Astrocyte (in vitro differentiated cells and primary cell): ENCODE measurements around the gene CDC42BPA. TPM values are rescaled to one million over a fixed set of nuclear protein-coding genes. Genes with fewer than 3 reads are reported as not detected.

Experiments
- DNase-seq: peaks from one replicate; pipeline ENCODE4 v3.0.0-alpha.2; 2010; ENCODE audit warnings: low read depth
- FAIRE-seq: peaks from 2 replicates; lab custom pipeline; 2011; peaks lifted over from hg19 to GRCh38; lab: Jason Lieb, UNC
- H2AFZ ChIP-seq: 2 replicates; pipeline ENCODE4 v1.6.0; 2012; ENCODE audit warnings: low read depth, low read length, inconsistent platforms
- H3K27ac ChIP-seq: 2 replicates; pipeline ENCODE4 v1.5.1; 2011; ENCODE audit warnings: low read depth, low read length, inconsistent platforms
- H3K27me3 ChIP-seq: 2 replicates; pipeline ENCODE4 v1.6.0; 2011; ENCODE audit warnings: low read length, inconsistent platforms; ENCODE audit not compliant: insufficient read depth
- H3K36me3 ChIP-seq: 2 replicates; pipeline ENCODE4 v1.5.1; 2011; ENCODE audit warnings: low read length, inconsistent platforms; ENCODE audit not compliant: insufficient read depth
- H3K4me1 ChIP-seq: 2 replicates; pipeline ENCODE4 v1.5.1; 2011; ENCODE audit warnings: low read length, inconsistent platforms; ENCODE audit not compliant: insufficient read depth
- H3K4me2 ChIP-seq: 2 replicates; pipeline ENCODE4 v1.6.0; 2012; ENCODE audit warnings: low read length, inconsistent platforms
- H3K4me3 ChIP-seq: 2 replicates; pipeline ENCODE4 v1.5.1; 2011; ENCODE audit warnings: low read depth, mild to moderate bottlenecking, low read length, inconsistent platforms; ENCODE audit not compliant: insufficient read depth
- H3K79me2 ChIP-seq: 2 replicates; pipeline ENCODE4 v1.6.0; 2012; ENCODE audit warnings: mild to moderate bottlenecking, low read length, inconsistent platforms; ENCODE audit not compliant: insufficient read depth
- H3K9ac ChIP-seq: 2 replicates; pipeline ENCODE4 v1.6.0; 2012; ENCODE audit warnings: mild to moderate bottlenecking, low read length, inconsistent platforms
- H3K9me3 ChIP-seq: 2 replicates; pipeline ENCODE4 v1.5.1; 2012; ENCODE audit warnings: low read depth, mild to moderate bottlenecking, low read length, inconsistent platforms; ENCODE audit not compliant: insufficient read depth
- H4K20me1 ChIP-seq: 2 replicates; pipeline ENCODE4 v1.6.0; 2012; ENCODE audit warnings: low read length, inconsistent platforms; ENCODE audit not compliant: insufficient read depth
- H3K27ac Mint-ChIP-seq: one replicate; pipeline ENCODE4 v1.8.0; 2021; ENCODE audit warnings: mild to moderate bottlenecking, mixed read lengths; ENCODE audit not compliant: unreplicated experiment
- H3K27me3 Mint-ChIP-seq: one replicate; pipeline ENCODE4 v1.8.0; 2021; ENCODE audit warnings: low read depth, mixed read lengths; ENCODE audit not compliant: unreplicated experiment
- H3K36me3 Mint-ChIP-seq: one replicate; pipeline ENCODE4 v1.8.0; 2021; ENCODE audit warnings: low read depth, mixed read lengths; ENCODE audit not compliant: unreplicated experiment
- H3K4me1 Mint-ChIP-seq: one replicate; pipeline ENCODE4 v1.8.0; 2021; ENCODE audit warnings: low read depth, mixed read lengths; ENCODE audit not compliant: unreplicated experiment
- H3K4me3 Mint-ChIP-seq: one replicate; pipeline ENCODE4 v1.8.0; 2021; ENCODE audit warnings: mild to moderate bottlenecking, moderate library complexity, mixed read lengths; ENCODE audit not compliant: unreplicated experiment
- H3K9me3 Mint-ChIP-seq: one replicate; pipeline ENCODE4 v1.8.0; 2021; ENCODE audit warnings: mild to moderate bottlenecking, mixed read lengths; ENCODE audit not compliant: unreplicated experiment
- EZH2 ChIP-seq: IDR thresholded peaks from 2 replicates; pipeline ENCODE4 v1.6.1; 2012; ENCODE audit warnings: mild to moderate bottlenecking, low read length, inconsistent platforms; ENCODE audit not compliant: insufficient read depth
- total RNA-seq: library from RNA; stranded (reverse); gene quantifications from 2 replicates; pipeline ENCODE4 v1.2.1, GENCODE V29; 2021
- TF ChIP-seq, protein P1 (sequence below): IDR thresholded peaks from 2 replicates; pipeline ENCODE4 v1.5.1; 2011; ENCODE audit warnings: low read depth, mild to moderate bottlenecking, inconsistent platforms, low read length, moderate library complexity; ENCODE audit not compliant: insufficient read depth

CDC42BPA gene
- total RNA-seq, 1 donor from 2014 or later, result 34.5 TPM

- H3K27me3 ChIP-seq, result no peaks in the 10 kb centered on the region
- no peak for FAIRE-seq
- TF ChIP-seq EZH2, result no peak
- TF ChIP-seq, protein P1, sequence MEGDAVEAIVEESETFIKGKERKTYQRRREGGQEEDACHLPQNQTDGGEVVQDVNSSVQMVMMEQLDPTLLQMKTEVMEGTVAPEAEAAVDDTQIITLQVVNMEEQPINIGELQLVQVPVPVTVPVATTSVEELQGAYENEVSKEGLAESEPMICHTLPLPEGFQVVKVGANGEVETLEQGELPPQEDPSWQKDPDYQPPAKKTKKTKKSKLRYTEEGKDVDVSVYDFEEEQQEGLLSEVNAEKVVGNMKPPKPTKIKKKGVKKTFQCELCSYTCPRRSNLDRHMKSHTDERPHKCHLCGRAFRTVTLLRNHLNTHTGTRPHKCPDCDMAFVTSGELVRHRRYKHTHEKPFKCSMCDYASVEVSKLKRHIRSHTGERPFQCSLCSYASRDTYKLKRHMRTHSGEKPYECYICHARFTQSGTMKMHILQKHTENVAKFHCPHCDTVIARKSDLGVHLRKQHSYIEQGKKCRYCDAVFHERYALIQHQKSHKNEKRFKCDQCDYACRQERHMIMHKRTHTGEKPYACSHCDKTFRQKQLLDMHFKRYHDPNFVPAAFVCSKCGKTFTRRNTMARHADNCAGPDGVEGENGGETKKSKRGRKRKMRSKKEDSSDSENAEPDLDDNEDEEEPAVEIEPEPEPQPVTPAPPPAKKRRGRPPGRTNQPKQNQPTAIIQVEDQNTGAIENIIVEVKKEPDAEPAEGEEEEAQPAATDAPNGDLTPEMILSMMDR, result no peak
Observed at GRCh38 chr1:227058321-227058751, 260.0 kb downstream of the CDC42BPA start.

DNA sequence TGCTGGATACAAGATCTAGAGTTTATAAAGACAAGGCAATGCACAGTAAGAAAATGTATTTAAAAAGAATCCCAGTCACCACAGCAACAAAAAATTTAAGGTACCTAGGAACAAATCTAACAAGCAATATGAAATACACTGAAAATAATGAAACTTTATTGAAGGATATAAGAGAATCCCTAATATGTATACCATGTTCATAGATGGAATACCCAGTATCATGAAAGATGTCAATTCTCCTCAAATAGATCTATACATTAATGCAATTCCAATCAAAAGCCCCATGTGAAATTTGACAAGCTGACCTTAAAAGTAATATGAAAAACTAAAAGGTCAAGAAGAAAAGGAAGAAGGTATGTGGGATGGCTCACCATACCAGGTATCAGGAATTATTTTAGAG, 269.0 kb downstream of the CDC42BPA start:
- H3K4me2 ChIP-seq, result no peak overlapping the region
- H3K27ac ChIP-seq, result no peak overlapping the region
- no peak for TF ChIP-seq EZH2
- TF ChIP-seq, protein P1, result no peak
- H4K20me1 ChIP-seq, result no peaks in the 10 kb centered on the region
- FAIRE-seq (no peak), DNase-seq (no peak)
- H3K9ac ChIP-seq, result no peak overlapping the region
- no peak overlapping the region for H3K4me3 Mint-ChIP-seq
- no peaks in the 10 kb centered on the region for H3K4me1 ChIP-seq
- H3K9me3 ChIP-seq, result no peaks in the 10 kb centered on the region
- peaks cover 1% of the 10 kb centered on the region for H3K9me3 Mint-ChIP-seq
- H3K27me3 Mint-ChIP-seq, result no peaks in the 10 kb centered on the region
- H3K4me3 ChIP-seq, result no peak overlapping the region
- H3K4me1 Mint-ChIP-seq, result peaks cover 5% of the 10 kb centered on the region
- no peaks in the 10 kb centered on the region for H3K36me3 ChIP-seq
- H2AFZ ChIP-seq, result no peak overlapping the region
- H3K27me3 ChIP-seq, result no peaks in the 10 kb centered on the region
- H3K36me3 Mint-ChIP-seq, result peaks cover 11% of the 10 kb centered on the region
- no peaks in the 10 kb centered on the region for H3K79me2 ChIP-seq
- H3K27ac Mint-ChIP-seq, result no peak overlapping the region

More at GRCh38 chr1:227058321-227058751, 260.0 kb downstream of the CDC42BPA start:
- Mint-ChIP-seq H3K27me3 (no peaks in the 10 kb centered on the region), H3K9me3 (no peaks in the 10 kb centered on the region), H3K36me3 (peaks cover 4% of the 10 kb centered on the region), H3K27ac (peak overlapping the region; percentile 98), H3K4me1 (peaks cover 13% of the 10 kb centered on the region), H3K4me3 (peak overlapping the region; percentile 67)
- Histone ChIP-seq H3K4me1 (peaks cover 2% of the 10 kb centered on the region), H3K79me2 (no peaks in the 10 kb centered on the region), H3K36me3 (no peaks in the 10 kb centered on the region), H3K9me3 (no peaks in the 10 kb centered on the region), H3K9ac (peak overlapping the region; percentile 16), H2AFZ (no peak overlapping the region), H3K4me3 (no peak overlapping the region), H3K27ac (peak overlapping the region; percentile 64), H3K4me2 (peak overlapping the region; percentile 55), H4K20me1 (no peaks in the 10 kb centered on the region)
- DNase-seq, result peak; percentile 82

- Histone ChIP-seq H3K9me3 (no peaks in the 10 kb centered on the region), H3K4me1 (no peaks in the 10 kb centered on the region)
- no peak for FAIRE-seq
Observed at GRCh38 chr1:227043755-227044154, 274.5 kb downstream of the CDC42BPA start.

More at GRCh38 chr1:227043755-227044154, 274.5 kb downstream of the CDC42BPA start:
- Histone ChIP-seq H3K9ac (no peak overlapping the region), H3K4me2 (no peak overlapping the region), H4K20me1 (no peaks in the 10 kb centered on the region), H3K4me3 (no peak overlapping the region), H3K27me3 (no peaks in the 10 kb centered on the region), H3K36me3 (no peaks in the 10 kb centered on the region), H3K79me2 (no peaks in the 10 kb centered on the region), H2AFZ (no peak overlapping the region), H3K27ac (no peak overlapping the region)
- TF ChIP-seq, protein P1, result no peak
- TF ChIP-seq EZH2, result no peak
- peak; percentile 39 for DNase-seq
- Mint-ChIP-seq H3K9me3 (peaks cover 1% of the 10 kb centered on the region), H3K4me3 (no peak overlapping the region), H3K36me3 (peaks cover 10% of the 10 kb centered on the region), H3K27ac (no peak overlapping the region), H3K4me1 (peaks cover 5% of the 10 kb centered on the region), H3K27me3 (no peaks in the 10 kb centered on the region)
